GM04504 (cell line): ENCODE data around the gene WDHD1.
"Not testable (repeated sequence)": the region's sequence is repeated elsewhere in the genome, so short reads cannot be mapped to it uniquely, and the experiment has no call there.

ENCODE experiments used
- DNase-seq: peaks from one replicate; pipeline ENCODE4 v3.0.0-alpha.2; 2012; ENCODE audit warnings: low read depth

WDHD1 gene

GRCh38 chr14:54955143-54955542, 71.8 kb downstream of the WDHD1 start:
- DNase-seq, result no peak

DNA sequence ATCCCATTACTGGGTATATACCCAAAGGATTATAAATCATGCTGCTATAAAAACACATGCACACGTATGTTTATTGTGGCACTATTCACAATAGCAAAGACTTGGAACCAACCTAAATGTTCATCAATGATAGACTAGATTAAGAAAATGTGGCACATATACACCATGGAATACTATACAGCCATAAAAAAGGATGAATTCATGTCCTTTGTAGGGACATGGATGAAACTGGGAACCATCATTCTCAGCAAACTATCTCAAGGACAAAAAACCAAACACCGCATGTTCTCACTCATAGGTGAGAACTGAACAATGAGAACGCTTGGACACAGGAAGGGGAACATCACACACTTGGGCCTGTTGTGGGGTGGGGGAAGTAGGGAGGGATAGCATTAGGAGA, 73.3 kb downstream of the WDHD1 start:
- not testable (repeated sequence) for DNase-seq

- DNase-seq, result not testable (repeated sequence)
Measured at GRCh38 chr14:54952803-54953202, 74.1 kb downstream of the WDHD1 start.

DNA sequence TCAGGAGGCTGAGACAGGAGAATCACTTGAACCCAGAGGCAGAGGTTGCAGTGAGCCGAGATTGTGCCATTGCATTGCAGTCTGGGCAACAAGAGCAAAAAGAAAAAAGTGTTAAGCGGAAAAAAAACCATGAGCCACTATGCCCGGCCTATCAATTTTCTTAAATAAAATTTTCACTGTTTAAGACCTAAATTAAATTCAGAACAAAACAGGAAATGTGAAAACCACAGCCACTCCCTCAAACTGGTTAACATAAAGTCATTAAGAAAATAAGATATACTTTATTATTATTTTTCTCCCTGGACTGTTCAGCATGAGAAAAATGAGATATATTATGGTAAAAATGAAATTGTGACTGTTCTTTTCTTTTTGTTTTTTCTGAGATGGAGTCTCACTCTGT, 79.7 kb downstream of the WDHD1 start:
- DNase-seq, result no peak

- DNase-seq, result no peak
Measured at GRCh38 chr14:54946500-54946899, 80.4 kb downstream of the WDHD1 start.

DNA sequence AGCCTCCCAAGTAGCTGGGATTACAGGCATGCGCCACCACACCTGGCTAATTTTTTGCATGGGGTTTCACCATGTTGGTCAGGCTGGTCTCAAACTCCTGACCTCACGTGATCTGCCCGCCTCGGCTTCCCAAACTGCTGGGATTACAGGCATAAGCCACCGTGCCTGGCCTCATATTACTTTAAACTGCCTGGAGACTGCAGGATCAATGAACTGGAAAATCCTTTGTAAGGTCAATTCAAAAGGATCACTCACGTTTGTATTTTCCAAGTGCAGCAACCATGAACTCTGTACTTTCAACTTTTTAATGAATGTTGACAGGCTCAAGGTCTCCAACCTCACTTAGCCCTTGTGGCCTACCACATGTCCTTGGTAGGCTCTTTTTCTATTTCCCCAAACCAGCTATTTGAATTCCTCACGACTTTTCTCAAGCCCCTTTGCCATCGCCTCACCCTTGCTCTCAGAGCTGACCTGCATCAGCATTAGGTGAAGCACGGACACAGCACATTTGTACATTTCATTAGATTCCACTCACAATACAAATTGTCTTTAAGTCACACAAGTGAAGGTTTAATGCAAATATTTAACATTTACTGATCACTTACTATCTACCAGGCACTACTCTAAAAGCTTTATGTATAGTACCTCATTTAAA, 82.0 kb downstream of the WDHD1 start:
- DNase-seq, result no peak

DNA sequence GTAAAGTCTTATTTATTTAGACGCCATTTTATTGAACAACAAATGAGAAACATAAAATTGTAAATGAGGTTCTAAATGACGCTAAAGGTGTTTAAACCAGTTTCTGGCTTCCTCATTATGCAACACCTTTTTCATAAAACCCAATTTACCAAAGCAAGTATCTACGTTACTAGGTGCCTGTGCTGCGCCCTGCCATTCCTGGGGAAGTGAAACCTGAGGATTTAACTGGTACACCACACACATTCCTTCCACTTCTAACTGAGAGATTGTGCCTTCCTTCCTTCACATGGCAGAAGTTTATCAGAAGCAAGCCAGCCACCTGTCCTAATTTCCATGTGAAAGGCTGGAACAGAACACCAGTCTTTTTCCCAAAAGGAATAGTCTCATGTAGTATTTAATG, 84.0 kb downstream of the WDHD1 start:
- no peak for DNase-seq

DNA sequence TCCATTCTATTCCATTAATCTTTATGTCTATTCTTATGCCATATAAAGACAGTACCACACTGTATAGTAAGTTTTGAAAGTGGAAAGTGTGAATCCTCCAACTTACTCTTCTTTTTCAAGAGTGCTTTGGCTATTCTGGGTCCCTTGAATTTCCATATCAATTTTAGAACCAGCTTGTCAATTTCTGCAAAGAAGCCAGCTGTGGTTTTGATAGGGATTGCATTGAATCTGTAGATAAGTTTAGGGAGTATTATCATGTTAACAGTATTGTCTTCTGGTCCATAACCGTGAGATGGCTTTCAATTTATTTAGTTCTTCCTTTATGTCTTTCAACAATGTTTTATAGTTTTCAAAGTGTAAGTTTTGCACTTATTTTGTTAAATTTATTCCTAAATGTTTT, 90.1 kb downstream of the WDHD1 start:
- DNase-seq, result no peak

DNA sequence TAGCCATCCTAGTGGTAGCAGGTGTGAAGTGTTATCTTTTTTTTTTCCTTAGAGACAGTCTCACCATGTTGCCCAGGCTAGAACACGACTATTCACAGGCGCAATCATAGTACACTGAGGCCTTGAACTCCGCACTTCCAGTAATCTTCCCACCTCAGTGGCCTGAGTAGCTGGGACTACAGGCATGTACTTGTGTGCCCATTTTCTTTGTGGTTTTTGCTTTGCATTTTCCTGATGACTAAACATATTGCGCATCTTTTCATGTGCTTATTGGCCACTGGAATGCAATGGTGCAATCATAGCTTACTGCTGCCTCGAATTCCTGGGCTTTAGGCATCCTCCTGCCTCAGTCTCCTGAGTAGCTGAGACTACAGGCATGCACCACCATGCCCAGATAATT, 90.9 kb downstream of the WDHD1 start:
- no peak for DNase-seq

- DNase-seq, result no peak
Measured at GRCh38 chr14:54935100-54935499, 91.8 kb downstream of the WDHD1 start.

GRCh38 chr14:54933006-54933405, 93.9 kb downstream of the WDHD1 start:
- DNase-seq, result no peak

GRCh38 chr14:54931598-54932340, 95.1 kb downstream of the WDHD1 start:
- DNase-seq, result no peak

- DNase-seq, result no peak
Measured at GRCh38 chr14:54931101-54931500, 95.8 kb downstream of the WDHD1 start.

- DNase-seq, result no peak
Measured at GRCh38 chr14:54929556-54929955, 97.3 kb downstream of the WDHD1 start.

GRCh38 chr14:54928216-54928615, 98.7 kb downstream of the WDHD1 start:
- no peak for DNase-seq

- no peak for DNase-seq
Measured at GRCh38 chr14:54927551-54927950, 99.3 kb downstream of the WDHD1 start.

- DNase-seq, result not testable (repeated sequence)
Measured at GRCh38 chr14:54926570-54926969, 100.3 kb downstream of the WDHD1 start.

DNA sequence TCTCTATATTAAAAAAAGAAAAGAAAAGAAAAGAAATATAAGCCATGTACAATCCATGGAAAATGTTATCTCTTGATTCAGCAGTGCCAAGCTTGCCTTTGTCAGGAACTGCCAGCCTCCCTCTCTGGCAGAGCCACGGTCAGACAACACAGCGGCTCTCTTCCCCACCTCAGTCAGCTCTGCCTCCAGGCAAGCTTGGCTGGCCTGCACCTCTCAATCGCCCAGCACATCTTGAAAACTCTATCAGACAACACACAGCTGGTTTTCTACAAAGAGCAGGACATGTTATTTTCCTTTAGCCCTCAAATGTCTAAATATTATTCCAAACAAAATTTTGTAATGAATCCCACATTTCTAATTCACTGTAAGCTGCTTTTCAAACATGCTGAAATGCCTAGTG, 104.3 kb downstream of the WDHD1 start:
- DNase-seq, result no peak

- DNase-seq, result no peak
Measured at GRCh38 chr14:54920052-54920451, 106.8 kb downstream of the WDHD1 start.

- DNase-seq, result no peak
Measured at GRCh38 chr14:54919330-54919729, 107.6 kb downstream of the WDHD1 start.

- DNase-seq, result no peak
Measured at GRCh38 chr14:54918427-54918826, 108.5 kb downstream of the WDHD1 start.

DNA sequence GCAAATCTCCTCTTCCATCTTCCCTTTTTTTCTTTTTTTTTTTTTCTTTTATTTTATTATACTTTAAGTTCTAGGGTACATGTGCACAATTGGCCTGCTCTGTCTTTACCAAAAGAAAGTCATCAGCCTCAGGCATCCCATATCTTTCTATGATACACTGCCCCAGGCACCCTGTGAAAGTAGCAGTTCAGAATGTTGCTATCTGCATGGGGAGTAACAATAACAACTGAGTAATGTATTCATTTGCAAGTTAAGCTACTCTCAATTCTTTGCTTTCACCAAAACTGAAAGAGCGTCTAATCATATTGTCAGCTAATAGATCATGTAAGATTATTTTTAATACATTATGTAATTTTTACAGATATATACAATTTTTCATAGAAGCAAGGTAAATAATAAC, 110.8 kb downstream of the WDHD1 start:
- DNase-seq, result no peak

GRCh38 chr14:54909817-54910558, 116.9 kb downstream of the WDHD1 start:
- no peak for DNase-seq
